Choroid plexus epithelial cell (primary cell): ENCODE data around the gene KRT71.

Experiments
- DNase-seq: peaks from one replicate; pipeline ENCODE4 v3.0.0-alpha.2; 2010; ENCODE audit warnings: low read depth
- H3K4me3 ChIP-seq: 2 replicates; pipeline ENCODE4 v1.5.1; 2011; ENCODE audit warnings: low read depth, mild to moderate bottlenecking, control low read depth, low read length, moderate library complexity
- TF ChIP-seq, protein P1 (sequence below): conservative IDR thresholded peaks from 2 replicates; pipeline ENCODE4 v1.5.1; 2011; ENCODE audit warnings: low read depth, mild to moderate bottlenecking, control low read depth, inconsistent platforms, low read length, moderate library complexity

KRT71 gene

DNA sequence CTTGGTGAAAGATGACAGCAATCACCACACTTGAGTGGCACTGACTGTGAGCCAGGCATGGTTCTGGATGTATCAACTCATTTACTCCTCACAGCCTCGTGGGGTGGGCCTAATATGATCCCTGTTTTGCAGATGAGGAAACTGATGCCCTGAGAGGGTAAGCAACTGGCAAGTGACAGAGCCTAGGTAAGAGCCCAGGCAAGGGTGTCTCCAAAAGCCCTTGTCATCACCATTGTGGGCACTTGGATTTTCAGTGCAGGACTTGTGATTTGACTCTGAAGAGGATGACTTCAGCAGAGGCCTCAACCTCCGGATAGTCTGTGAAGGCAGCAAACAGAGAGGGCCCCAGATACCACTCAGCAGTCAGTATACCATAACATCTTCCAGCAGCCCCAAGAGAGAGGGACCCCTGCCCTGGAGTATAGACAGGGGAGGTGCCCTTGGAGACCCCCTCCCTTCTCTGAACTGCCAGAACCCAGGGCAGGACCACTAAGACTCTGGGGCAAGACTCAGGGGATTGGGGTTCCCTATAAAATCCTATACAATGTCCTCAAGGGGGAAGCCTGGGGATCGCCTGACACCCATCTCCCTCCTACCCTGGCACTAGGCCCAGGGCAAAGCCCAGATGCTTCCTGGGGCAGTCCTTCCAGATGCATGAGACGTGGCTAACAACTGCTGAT lies 25.7 kb downstream of the KRT71 start:
- no peak for DNase-seq

DNA sequence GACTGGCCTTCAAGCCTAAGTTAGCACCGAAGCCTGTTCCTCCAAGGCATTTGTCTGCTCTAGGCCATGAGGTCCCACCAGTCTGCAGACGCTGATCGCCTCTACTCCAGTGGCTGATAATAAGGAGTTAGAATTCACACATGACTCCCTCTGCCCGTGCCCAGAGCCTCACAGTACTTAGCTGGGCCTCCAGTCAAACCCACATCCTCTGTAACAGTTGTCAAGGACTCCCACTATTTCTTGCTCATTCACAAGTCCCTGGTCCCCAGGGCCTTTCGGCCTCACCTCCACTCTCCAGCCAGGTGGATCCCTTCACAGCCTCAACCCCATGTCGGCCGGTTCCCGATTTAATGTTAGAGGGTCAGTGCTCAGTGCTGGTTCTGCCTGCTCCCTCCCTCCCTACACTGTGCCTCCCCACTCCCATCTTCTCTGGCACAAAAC lies 26.4 kb downstream of the KRT71 start:
- TF ChIP-seq, protein P1, sequence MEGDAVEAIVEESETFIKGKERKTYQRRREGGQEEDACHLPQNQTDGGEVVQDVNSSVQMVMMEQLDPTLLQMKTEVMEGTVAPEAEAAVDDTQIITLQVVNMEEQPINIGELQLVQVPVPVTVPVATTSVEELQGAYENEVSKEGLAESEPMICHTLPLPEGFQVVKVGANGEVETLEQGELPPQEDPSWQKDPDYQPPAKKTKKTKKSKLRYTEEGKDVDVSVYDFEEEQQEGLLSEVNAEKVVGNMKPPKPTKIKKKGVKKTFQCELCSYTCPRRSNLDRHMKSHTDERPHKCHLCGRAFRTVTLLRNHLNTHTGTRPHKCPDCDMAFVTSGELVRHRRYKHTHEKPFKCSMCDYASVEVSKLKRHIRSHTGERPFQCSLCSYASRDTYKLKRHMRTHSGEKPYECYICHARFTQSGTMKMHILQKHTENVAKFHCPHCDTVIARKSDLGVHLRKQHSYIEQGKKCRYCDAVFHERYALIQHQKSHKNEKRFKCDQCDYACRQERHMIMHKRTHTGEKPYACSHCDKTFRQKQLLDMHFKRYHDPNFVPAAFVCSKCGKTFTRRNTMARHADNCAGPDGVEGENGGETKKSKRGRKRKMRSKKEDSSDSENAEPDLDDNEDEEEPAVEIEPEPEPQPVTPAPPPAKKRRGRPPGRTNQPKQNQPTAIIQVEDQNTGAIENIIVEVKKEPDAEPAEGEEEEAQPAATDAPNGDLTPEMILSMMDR, result no peak
- DNase-seq, result no peak
- no peak overlapping the region for H3K4me3 ChIP-seq

More for the DNA sequence above, 25.7 kb downstream of the KRT71 start:
- TF ChIP-seq, protein P1, result no peak
- H3K4me3 ChIP-seq, result no peak overlapping the region

GRCh38 chr12:52525661-52526499 lies 27.1 kb downstream of the KRT71 start:
- DNase-seq, result no peak
- no peak overlapping the region for H3K4me3 ChIP-seq
- TF ChIP-seq, protein P1, result no peak

DNA sequence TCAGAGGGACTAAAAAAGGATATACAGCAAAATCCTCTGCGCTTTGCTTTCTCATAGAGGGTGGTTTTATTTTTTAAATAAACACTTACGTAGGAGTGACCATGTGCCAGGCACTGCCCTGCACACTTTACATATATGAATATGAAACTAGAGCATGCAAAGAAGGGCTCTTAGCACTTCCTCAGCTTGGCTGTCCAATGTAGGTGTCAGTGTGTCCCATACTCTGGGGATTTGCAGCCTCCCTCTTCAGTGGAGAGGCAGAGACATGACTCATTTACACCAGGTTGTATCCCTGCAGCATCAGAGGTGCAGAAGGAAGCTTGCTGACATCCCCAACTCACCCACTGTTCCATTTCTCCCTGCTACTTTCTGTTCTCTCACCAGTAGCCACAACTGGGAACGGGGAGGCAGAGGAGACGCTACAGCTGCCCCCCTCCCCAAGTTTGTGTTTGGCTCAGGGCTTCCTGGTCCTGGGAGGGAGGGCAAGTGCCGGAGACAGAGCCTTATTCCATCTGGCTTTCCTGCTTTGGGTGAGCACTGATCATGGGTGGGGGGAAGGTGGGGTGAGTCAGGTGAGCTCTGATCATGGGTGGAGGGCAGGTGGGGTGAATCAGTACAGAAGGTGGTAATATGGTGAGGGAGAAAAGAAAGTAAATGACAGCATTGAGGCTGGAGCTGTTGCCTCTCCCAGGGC lies 27.9 kb downstream of the KRT71 start:
- no peak for DNase-seq
- TF ChIP-seq, protein P1, result no peak
- H3K4me3 ChIP-seq, result no peak overlapping the region

GRCh38 chr12:52524241-52524897 lies 28.6 kb downstream of the KRT71 start:
- no peak for DNase-seq
- no peak overlapping the region for H3K4me3 ChIP-seq
- TF ChIP-seq, protein P1, result no peak

DNA sequence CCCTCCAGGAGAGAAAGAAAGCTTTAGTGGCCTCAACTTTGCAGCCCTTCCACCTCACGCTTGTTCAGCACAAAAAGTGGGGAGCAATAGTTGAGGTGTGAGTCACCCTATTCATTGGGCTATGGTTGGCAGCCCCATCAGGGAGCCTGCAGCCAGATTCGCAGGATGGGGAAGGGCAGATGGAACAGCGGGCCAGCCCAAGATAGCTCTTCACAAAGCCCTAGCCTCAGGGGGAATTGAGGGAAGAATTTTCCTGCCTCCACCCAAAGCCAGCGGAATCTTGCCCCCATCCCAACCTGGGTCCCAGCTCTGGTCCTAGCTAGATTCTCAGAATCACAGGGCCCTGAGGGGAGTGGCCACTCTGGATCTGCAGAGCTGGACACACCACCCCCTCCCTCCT lies 29.1 kb downstream of the KRT71 start:
- TF ChIP-seq, protein P1, result no peak
- DNase-seq, result no peak
- no peak overlapping the region for H3K4me3 ChIP-seq
